Measurements from ENCODE around the gene MAFG.

DNA sequence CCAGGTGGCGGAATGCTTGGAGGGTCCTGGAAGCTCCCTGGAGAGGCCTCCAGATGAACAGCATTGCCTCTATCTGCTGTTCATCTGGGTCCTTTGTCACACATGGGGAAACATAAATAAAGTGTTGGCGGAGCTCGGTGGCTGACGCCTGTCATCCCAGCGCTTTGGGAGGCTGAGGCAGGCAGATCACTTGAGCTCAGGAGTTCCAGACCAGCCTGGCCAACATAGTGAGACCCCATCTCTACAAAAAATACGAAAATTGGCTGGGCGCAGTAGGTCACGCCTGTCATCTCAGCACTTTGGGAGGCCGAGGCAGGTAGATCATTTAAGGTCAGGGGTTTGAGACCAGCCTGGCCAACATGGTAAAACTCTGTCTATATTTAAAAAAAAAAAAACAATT lies 17.3 kb upstream of the MAFG start:
- TF ChIP-seq CTCF (conservative IDR thresholded peaks at IDR 0.05; ENCODE audit: low read depth, low read length) (no peak), EZH2 (IDR thresholded peaks at IDR 0.05; ENCODE audit: borderline replicate concordance, low read depth, low read length, poor library complexity, severe bottlenecking) (no peak)
